Natural killer cell (primary cell): ENCODE results near the gene MATK. TPM values are rescaled to one million over a fixed set of nuclear protein-coding genes. Genes with fewer than 3 reads are reported as not detected.

ENCODE experiments used
- ATAC-seq, 3 donors: fragments of 150-1000 bp in 2 of 3; fragments of 200-7000 bp in 1 of 3; cut with Tn5 transposase; 1 replicate in 1 of 3; 2 replicates in 2 of 3; pipeline ENCODE4 v1.10.0; 2021; ENCODE audit warnings: mild to moderate bottlenecking in 2 of 3, moderate library complexity in 2 of 3
- DNase-seq, 2 donors: peaks; one replicate each; pipeline versions ENCODE4 v3.0.0 to v3.0.0-alpha.2; 2013 to 2021; ENCODE audit warnings: mixed read lengths in 1 of 2
- H3K27ac ChIP-seq: one replicate; pipeline ENCODE4 v1.5.1; 2013; ENCODE audit warnings: mild to moderate bottlenecking, low read length
- H3K27me3 ChIP-seq: one replicate; pipeline ENCODE4 v1.6.1; 2013; ENCODE audit warnings: low read length; ENCODE audit not compliant: control insufficient read depth, insufficient read depth
- H3K36me3 ChIP-seq: one replicate; pipeline ENCODE4 v1.6.1; 2013; ENCODE audit warnings: low read length; ENCODE audit not compliant: control insufficient read depth, insufficient read depth
- H3K4me1 ChIP-seq: one replicate; pipeline ENCODE4 v1.6.1; 2013; ENCODE audit warnings: low read length; ENCODE audit not compliant: control insufficient read depth, insufficient read depth
- H3K4me3 ChIP-seq: one replicate; pipeline ENCODE4 v1.5.1; 2013; ENCODE audit warnings: low read length
- H3K9me3 ChIP-seq: one replicate; pipeline ENCODE4 v1.6.1; 2013; ENCODE audit warnings: low read length; ENCODE audit not compliant: control insufficient read depth, insufficient read depth
- H3K27ac Mint-ChIP-seq, 2 donors: one replicate each; pipeline ENCODE4 v1.8.0; 2022; ENCODE audit warnings: mild to moderate bottlenecking in 2 of 2, mixed read lengths in 2 of 2, moderate library complexity in 1 of 2
- H3K27me3 Mint-ChIP-seq, 2 donors: one replicate each; pipeline ENCODE4 v1.8.0; 2022; ENCODE audit warnings: low read depth in 2 of 2, mixed read lengths in 2 of 2
- H3K36me3 Mint-ChIP-seq: one replicate; pipeline ENCODE4 v1.8.0; 2022; ENCODE audit warnings: mixed read lengths
- H3K4me1 Mint-ChIP-seq, 2 donors: one replicate each; pipeline ENCODE4 v1.8.0; 2022; ENCODE audit warnings: mixed read lengths in 2 of 2
- H3K4me3 Mint-ChIP-seq: one replicate; pipeline ENCODE4 v1.8.0; 2022; ENCODE audit warnings: mild to moderate bottlenecking, moderate library complexity, mixed read lengths
- H3K9me3 Mint-ChIP-seq, 2 donors: one replicate each; pipeline ENCODE4 v1.8.0; 2022; ENCODE audit warnings: mixed read lengths in 2 of 2
- WGBS: methylation state at CpG from one replicate; pipeline ENCODE4 v1.1.7; 2013; ENCODE audit warnings: missing lambda C conversion rate; ENCODE audit not compliant: insufficient coverage; 5-methylcytosine and 5-hydroxymethylcytosine counted together
- intact Hi-C: fragments of 100-400 bp; cut with micrococcal nuclease; formaldehyde crosslinking; loops from one replicate; pipeline ENCODE4 v1.14.2; 2022
- total RNA-seq, 4 donors: library from RNA; stranded (reverse); fragments of 120-200 nt in 1 of 4; gene quantifications; one replicate each; pipeline versions ENCODE4 v1.2.3 to v1.2.4, GENCODE V29; 2013 to 2022
- TF ChIP-seq, protein P1 (sequence below): fragments of 200-600 bp; IDR thresholded peaks from one replicate; pipeline ENCODE4 v1.8.0; 2022; ENCODE audit warnings: antibody characterized with exemption

MATK gene
- total RNA-seq, 3 donors from 2014 or later (not counting 1 experiment from before 2014, with no cell fraction given), result 269 to 353 (median 317) TPM

DNA sequence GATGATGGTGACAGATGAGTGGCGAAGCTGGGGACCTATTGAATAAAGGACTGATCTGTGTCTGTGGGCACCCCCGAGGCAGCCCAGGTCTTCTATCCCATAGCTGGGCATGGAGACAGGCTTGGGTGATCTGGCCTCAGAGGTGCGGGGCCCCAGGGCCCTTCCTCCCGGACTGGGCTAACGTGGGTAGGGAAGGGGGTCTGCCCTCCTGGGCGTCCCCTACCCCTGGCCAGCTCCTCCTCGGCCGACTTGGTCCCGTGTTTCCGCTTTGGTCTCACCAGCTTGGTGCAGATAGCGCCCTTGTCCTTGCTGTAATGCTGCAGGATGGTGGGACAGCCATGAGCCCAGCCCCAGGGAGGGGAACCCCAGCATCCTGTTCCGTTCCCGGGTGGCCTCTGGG is 3.3 kb downstream of the MATK start:
- H3K36me3 ChIP-seq, result peaks cover 44% of the 10 kb centered on the region
- H3K4me3 ChIP-seq, result no peak overlapping the region
- peaks cover 8% of the 10 kb centered on the region for H3K36me3 Mint-ChIP-seq
- DNase-seq (no peak), ATAC-seq (no peak)
- peaks cover 20% of the 10 kb centered on the region for H3K9me3 ChIP-seq
- peaks cover 3 to 5% of the 10 kb centered on the region in 2 donors for H3K9me3 Mint-ChIP-seq
- H3K27me3 ChIP-seq, result no peaks in the 10 kb centered on the region
- peak overlapping the region; percentile 36 to 89 for H3K27ac Mint-ChIP-seq
- WGBS, result 91% methylated on average over 13 of the region's 13 CpGs
- TF ChIP-seq, protein P1, sequence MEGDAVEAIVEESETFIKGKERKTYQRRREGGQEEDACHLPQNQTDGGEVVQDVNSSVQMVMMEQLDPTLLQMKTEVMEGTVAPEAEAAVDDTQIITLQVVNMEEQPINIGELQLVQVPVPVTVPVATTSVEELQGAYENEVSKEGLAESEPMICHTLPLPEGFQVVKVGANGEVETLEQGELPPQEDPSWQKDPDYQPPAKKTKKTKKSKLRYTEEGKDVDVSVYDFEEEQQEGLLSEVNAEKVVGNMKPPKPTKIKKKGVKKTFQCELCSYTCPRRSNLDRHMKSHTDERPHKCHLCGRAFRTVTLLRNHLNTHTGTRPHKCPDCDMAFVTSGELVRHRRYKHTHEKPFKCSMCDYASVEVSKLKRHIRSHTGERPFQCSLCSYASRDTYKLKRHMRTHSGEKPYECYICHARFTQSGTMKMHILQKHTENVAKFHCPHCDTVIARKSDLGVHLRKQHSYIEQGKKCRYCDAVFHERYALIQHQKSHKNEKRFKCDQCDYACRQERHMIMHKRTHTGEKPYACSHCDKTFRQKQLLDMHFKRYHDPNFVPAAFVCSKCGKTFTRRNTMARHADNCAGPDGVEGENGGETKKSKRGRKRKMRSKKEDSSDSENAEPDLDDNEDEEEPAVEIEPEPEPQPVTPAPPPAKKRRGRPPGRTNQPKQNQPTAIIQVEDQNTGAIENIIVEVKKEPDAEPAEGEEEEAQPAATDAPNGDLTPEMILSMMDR, result no peak
- no peak overlapping the region for H3K4me3 Mint-ChIP-seq
- no peak overlapping the region for H3K27ac ChIP-seq
- H3K27me3 Mint-ChIP-seq, result no peaks in the 10 kb centered on the region
- intact Hi-C loops, result loop anchor here (1.0 to 10.0 kb wide), 2 partner anchors 39 to 202 kb away; partner anchors contain the start of gene EEF2
- H3K4me1 Mint-ChIP-seq, result peaks cover 18 to 40% of the 10 kb centered on the region in 2 donors
- H3K4me1 ChIP-seq, result peaks cover 51% of the 10 kb centered on the region

DNA sequence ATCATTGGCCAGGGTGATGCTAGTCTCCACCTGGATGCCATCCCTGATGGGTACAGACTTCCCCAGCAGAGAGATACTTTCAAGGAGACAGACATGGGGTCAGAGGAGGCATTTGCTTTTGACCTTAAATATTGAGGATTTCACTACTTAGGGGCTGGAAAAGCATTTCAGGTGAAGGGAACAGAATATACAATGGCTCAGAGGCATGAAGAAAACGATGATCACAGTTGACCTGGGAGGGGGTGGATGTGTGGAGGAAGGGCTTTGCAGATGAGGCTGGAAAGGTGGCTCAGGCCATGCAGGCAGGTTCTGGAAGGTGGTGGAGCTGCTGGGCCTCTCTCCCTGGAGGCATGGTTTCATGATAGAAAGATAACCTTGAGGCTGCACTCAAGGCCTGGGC is 3.9 kb downstream of the MATK start:
- Histone ChIP-seq H3K4me1 (peaks cover 45% of the 10 kb centered on the region), H3K4me3 (no peak overlapping the region), H3K27ac (no peak overlapping the region), H3K36me3 (peaks cover 50% of the 10 kb centered on the region), H3K27me3 (no peaks in the 10 kb centered on the region), H3K9me3 (peaks cover 20% of the 10 kb centered on the region)
- Mint-ChIP-seq H3K27me3 (no peaks in the 10 kb centered on the region), H3K27ac (peak overlapping the region; percentile 36 to 89), H3K4me1 (peaks cover 18 to 36% of the 10 kb centered on the region in 2 donors), H3K36me3 (peaks cover 8% of the 10 kb centered on the region), H3K4me3 (peak overlapping the region; percentile 14), H3K9me3 (peaks cover 3 to 5% of the 10 kb centered on the region in 2 donors)
- intact Hi-C loops, result loop anchor here (10.0 kb wide), 1 partner anchor 202 kb away; the partner anchor contains the start of gene EEF2
- no peak for DNase-seq
- ATAC-seq, result no peak
- 91% methylated on average over 1 of the region's 1 CpG for WGBS
- TF ChIP-seq, protein P1, result no peak

DNA sequence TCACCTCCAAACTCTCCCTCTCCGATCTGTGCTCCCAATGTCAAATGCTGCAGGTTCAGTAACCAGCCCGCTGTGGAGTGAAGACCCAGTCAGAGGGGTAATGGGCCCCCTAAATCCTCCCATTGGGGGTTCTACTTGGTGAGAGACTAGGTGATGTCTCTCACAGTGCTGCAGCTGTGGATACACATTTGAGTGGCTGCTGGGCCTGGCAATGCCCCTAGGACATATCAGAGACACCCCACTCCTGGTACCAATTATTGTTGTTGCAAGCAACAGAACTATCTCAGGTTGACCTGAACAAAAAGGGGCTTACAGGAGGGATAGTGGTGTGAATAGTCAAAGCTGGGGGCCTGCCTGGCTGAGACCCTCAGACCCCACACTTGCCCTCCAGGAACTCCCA is 4.6 kb downstream of the MATK start:
- TF ChIP-seq, protein P1, result no peak
- Histone ChIP-seq H3K4me3 (no peak overlapping the region), H3K9me3 (peaks cover 20% of the 10 kb centered on the region), H3K36me3 (peaks cover 57% of the 10 kb centered on the region), H3K27ac (no peak overlapping the region), H3K4me1 (peaks cover 38% of the 10 kb centered on the region), H3K27me3 (no peaks in the 10 kb centered on the region)
- Mint-ChIP-seq H3K36me3 (peaks cover 8% of the 10 kb centered on the region), H3K27ac (peak overlapping the region; percentile 36 to 89), H3K4me1 (peaks cover 18 to 41% of the 10 kb centered on the region in 2 donors), H3K9me3 (peaks cover 3 to 5% of the 10 kb centered on the region in 2 donors), H3K27me3 (no peaks in the 10 kb centered on the region), H3K4me3 (no peak overlapping the region)
- WGBS, result 96% methylated on average over 2 of the region's 2 CpGs
- no peak for DNase-seq
- no peak for ATAC-seq
- intact Hi-C loops, result loop anchor here (10.0 kb wide), 1 partner anchor 203 kb away; the partner anchor contains the start of gene EEF2
